T47D (cell line): ENCODE results near the gene TPPP3.
"Not testable (repeated sequence)": the region's sequence is repeated elsewhere in the genome, so short reads cannot be mapped to it uniquely, and the experiment has no call there.

Experiments used
- DNase-seq, 2 experiments: peaks; one replicate each; pipeline versions ENCODE4 v3.0.0 to v3.0.0-alpha.2; 2011 to 2012; ENCODE audit warnings: low read depth in 1 of 2, low spot score in 1 of 2
- JUND ChIP-seq: IDR thresholded peaks from 2 replicates; pipeline ENCODE4 v1.6.1; 2012; ENCODE audit warnings: low read depth
- in situ Hi-C: cut with HindIII; loops from 2 replicates; pipeline ENCODE4 v1.10.0; 2016; ENCODE audit warnings: low sequenced_read_pairs, low pct_unique_long_range_greater_than_20kb

The TPPP3 gene

DNA sequence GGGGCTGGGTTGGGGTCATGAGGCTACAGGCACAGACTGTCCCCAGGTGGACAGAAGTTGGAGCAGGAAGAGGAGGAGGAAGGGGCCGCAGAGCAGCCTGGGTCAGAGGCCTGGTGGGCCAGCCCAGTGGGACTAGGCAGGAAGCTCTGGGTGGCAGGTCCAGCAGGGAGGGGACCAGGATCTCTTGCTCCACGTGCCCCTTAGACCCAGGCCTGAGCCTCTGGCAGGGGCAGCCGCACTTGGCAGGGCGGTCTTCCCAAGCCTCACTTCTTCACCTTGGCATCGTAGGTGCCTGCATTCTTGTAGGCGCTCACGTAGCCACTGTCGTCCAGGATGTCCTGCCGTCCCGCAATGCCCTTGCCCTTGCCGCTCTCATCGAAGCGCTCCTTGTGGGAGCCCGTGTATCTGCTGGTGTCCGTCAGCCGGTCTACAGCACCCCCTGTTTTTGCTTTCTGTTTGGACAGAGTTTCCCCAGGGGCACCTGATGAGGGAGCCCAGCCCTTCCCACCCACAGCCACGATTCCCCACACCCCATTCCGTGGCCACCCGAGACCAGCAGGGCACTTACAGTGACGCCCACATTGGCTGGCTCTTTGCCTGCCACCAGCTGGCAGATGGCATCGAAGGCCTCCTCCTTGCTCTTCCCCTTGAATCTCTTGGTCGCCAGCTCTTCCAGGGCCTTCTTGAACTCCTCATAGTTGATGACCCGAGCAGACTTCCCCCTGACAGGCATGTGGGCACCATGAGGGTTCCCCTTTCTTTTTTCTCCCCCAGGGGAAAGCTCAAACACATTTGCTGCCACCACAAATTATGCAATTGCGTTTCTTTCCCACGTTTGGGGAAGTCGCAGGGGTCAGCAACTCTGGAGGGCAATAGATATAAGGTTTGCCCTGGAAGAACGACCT lies 3.1 kb downstream of the TPPP3 start:
- no peak for TF ChIP-seq JUND
- in situ Hi-C loops = no loop called here
- no peak for DNase-seq

DNA sequence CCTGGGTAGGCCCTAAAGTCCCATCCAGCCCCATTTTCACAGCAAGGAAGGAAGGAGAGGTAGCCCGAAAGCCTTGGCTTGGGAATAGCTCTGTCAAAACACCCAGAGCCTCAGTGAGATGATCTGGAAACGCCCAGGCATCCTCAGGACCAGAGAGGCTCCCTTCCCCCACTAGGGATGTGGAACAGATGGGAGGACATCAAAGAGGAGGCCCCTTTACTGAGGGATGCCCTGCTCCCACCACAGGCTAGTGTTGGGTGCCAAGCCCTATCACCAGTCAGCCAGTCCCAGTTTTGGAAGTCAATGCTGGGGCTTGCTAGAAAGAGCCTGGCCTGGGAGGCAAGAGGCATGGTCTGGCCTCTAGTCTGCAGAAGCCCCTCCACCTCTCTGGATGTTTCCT lies 4.7 kb downstream of the TPPP3 start:
- in situ Hi-C loops = no loop called here
- TF ChIP-seq JUND = no peak
- DNase-seq = no peak

DNA sequence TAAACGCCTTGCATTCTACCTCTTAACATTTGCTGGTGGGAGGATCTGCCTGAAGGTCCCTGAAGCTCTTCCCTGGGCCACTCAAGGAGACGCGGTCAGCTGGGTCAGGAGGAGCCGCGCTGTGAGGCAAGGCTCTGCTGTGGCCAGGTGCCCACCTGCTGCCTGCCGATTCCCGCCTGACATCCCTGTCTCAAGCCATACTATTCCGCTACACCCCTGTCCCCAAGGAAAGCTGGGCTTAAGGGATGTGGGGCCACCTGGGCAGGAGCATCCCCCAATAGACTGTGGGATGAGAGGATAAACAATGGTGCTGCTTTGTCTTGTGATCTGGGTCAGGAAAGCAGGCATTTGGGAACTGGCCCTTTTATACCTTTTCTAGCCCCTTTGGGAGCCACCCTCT lies 5.1 kb downstream of the TPPP3 start:
- no peak for TF ChIP-seq JUND
- in situ Hi-C loops = no loop called here
- no peak for DNase-seq

DNA sequence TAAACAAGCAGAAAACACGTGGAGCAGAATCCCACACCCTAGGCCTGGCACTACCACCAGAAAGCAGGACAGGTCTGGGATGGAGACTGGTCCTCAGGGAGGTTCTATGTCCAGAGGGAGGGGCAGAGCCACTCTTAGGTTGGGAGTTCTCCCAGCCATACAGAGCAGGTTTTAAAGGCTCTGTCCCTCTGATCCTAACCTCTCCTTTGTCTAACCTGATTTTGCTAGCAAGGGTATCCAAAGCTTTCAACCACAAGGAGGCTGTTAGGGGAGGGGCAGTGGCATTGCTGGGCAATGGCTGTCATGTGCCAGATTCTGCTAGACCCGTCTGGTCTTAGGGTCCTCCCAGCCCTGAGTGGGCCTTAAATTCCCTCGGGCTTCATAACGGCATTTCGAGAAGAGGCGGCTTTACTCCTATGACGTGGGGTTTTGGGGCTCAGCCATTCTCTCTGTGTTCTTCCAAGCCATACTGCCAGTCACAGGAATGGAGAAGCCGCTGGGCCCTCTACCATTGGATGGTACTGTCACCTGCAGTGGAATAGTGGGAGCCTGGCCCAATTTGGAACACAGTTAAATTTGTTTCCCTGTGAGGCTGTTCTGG lies 5.7 kb downstream of the TPPP3 start:
- TF ChIP-seq JUND = no peak
- in situ Hi-C loops = no loop called here
- DNase-seq = no peak

DNA sequence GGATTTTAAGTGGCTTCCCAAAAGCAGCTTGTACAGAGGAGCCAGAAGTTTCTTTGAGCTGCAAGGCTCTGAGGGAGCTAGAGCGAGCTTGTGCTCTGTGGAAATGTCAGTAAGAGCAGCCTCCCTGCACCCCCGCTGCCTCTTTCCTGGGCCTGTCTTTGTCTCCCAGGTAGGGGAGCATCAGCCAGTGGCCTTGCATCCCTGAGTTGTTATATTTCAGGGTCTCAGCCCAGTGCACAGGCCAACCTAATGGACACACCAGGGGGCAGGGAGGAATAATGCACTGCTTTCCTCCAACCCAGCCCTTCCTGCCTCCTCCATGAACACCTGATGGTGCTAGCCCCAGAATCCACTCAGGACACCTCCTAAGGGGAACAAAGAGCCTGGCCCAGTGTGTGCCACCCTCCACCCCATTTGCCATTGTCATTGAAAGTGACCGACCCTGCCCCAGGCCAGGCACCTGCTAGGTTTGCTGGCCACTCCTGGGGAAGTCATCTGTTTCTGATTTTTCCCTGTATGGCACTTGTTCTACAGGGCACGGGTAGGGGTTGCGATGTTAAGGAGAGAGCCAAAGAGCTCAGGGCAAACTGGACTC lies 6.3 kb downstream of the TPPP3 start:
- DNase-seq = no peak
- in situ Hi-C loops = no loop called here

DNA sequence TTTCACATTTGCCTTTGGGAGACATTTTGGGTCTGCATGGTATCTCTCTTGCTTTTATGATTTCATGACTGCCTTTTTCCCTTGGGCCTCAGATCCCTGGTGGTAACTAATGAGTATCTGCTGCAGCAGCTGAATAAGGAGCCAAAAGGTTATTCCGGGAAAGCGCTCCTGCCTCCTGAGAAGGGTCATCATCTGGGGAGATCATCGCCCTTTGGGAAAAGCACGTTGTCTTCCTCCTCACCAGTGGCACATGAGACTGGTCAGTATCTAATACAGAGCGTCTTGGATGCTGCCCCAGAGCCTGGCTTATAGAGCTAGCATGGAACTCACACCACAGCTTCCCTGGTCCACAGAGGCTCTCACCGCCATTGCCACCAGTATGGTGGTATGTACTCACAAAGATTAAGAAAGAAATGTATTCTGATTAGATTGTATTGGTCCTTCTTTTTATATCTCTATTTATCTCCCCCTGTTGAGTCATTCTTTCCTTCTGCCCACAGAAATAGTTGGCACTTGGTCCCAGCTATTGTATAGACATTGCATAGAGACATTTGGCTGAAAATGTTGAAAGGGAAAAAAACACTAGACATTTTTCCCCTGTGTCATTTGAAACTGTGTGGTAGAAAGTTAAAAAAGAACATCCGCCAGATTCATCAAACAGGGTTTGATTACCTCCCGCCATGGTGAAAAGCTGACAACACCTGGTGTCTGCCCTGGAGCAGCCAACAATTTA lies 8.4 kb downstream of the TPPP3 start:
- DNase-seq = no peak
- no peak for TF ChIP-seq JUND
- in situ Hi-C loops = no loop called here

More for the DNA sequence above, 6.3 kb downstream of the TPPP3 start:
- no peak for TF ChIP-seq JUND

DNA sequence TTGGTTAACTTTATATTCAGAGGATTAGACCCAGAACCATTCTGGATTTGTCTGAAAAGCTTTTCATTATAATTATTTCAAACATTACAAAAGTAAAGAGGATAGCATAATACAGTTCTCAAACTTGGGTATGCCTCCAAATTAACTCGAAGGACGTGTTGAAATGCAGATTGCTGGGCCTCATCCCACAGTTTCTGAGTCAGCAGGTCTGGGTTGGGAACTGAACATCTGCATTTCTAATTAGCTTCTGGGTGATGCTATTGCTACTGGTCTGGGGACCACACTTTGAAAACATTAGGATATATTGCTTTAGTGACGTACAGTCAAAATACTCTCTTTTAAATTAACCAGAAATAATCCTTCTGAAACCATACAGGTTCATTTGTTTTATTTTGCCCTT lies 10.0 kb downstream of the TPPP3 start:
- DNase-seq = no peak
- TF ChIP-seq JUND = no peak
- in situ Hi-C loops = no loop called here

DNA sequence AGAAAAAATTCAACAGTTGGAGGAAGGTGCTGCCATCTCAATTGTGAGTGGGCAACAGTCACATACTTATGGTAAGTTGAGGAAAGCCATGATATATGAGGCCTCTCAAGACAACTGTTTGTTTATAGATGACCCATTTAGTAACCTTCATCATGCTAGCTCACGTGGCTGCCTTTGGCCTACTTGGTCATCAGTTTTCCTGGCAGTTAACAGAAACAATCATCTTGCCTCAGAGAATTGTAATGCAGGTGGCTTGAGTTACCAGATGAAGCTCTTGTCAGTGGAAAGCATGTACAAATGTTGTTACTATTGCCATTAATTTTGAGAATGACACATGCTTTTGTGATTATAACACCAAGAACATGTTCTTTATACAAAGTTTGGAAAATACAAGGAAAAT lies 14.7 kb downstream of the TPPP3 start:
- in situ Hi-C loops = no loop called here
- DNase-seq = no peak
- no peak for TF ChIP-seq JUND

DNA sequence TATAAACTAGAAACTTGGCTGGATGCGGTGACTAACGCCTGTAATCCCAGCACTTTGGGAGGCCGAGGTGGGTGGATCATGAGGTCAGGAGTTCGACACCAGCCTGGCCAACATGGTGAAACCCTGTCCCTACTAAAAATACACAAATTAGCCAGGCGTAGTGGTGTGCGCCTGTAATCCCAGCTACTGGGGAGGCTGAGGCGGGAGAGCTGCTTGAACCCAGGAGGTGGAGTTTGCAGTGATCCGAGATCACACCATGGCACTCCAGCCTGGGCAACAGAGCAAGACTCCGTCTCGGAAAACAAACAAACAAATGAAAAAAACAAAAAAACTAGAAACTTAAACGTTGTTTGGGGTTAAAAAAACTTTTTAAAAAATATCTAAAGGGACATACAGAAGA lies 17.3 kb downstream of the TPPP3 start:
- DNase-seq, in situ Hi-C loops: not testable (repeated sequence)

DNA sequence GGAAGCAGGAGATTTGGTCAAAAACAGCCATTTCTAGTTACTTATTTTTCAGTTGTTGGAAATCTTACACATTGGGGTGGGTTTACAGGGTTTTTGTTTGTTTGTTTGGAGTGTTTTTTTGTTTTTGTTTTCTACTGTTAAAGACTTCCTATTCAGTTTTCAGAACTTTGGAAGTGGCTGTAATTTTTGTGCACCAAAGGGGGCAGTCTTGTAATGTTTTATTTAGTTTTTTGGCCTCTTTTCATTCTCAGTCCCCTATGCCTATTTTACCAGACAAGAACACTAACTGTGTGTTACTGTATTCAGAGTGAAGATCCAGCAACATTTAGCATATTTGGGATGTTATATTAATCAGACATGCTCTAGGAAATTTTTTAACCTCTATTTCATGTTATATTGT lies 20.6 kb downstream of the TPPP3 start:
- in situ Hi-C loops = no loop called here
- no peak for TF ChIP-seq JUND
- DNase-seq = peak in 1 of 2 experiments; percentile 48

DNA sequence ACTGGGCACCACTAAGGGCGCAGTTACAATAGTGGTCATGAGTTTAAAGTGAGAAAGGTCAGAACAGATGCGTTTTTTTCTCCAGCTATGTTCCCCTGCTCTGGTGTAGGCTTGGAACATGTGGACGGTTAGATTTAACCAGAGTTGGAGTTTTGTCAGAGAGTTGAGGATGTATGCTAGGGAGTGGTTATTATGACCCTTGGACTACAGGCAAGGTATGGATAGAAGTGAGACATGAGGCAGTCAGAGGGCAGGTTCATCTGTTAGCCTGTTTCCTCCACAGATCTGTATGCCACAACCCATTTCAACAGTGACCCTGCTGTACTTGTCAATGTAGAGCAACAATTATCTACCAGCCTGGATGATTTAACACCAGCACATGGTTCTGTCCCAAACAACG lies 22.6 kb downstream of the TPPP3 start:
- in situ Hi-C loops = no loop called here
- TF ChIP-seq JUND = no peak
- DNase-seq = no peak

DNA sequence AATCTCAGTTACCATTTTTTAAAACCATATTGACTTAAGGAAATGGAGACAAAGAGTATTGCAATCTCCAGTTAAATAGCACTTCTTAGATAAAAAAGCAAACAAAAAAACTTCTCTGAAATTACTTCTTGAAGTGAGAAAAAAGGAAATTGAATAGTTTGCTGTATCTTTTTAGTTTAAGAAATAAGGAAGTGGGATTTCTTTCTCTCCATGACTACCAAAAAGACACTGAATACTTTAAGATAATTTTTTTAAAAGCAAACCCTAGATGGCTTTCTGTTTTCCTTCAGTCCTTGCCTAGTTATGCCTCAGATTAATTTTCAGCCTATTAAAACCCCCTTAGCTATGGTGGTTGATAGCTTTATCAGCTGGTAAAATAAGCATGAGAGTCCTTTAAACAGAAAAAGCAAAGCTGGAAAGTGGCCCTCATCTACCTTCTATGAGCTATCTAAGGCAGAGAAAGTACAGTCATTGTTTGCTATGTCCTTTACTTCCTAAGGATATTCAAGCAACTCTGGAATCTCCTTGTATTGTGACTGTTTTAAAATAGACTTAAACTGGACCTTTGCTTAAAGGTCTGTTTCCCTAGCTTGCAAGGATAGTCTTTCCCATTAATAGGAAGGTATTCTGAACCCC lies 28.6 kb downstream of the TPPP3 start:
- in situ Hi-C loops = no loop called here
- no peak for DNase-seq
- TF ChIP-seq JUND = no peak
